ENCODE results near the gene SGIP1. TPM values are rescaled to one million over a fixed set of nuclear protein-coding genes. Genes with fewer than 3 reads are reported as not detected.

Gene SGIP1
- total RNA-seq, 1 experiment from 2014 or later: not detected

GRCh38 chr1:66523562-66523961, 10.4 kb upstream of the SGIP1 start:
- no peak for DNase-seq
- intact Hi-C loops (cut with micrococcal nuclease; ENCODE audit: unreplicated experiment): no loop called here
- no TSS peak for BruUV-seq (replicated peaks)
- peaks cover 21% of the 10 kb centered on the region for H3K4me1 Mint-ChIP-seq (ENCODE audit: low read depth, unreplicated experiment)
- CTCF ChIA-PET: no interaction called here
- no peak overlapping the region for H3K27ac Mint-ChIP-seq (ENCODE audit: unreplicated experiment)
- H3K36me3 Mint-ChIP-seq (ENCODE audit: insufficient read depth, unreplicated experiment): no peaks in the 10 kb centered on the region
- no peaks in the 10 kb centered on the region for H3K9me3 Mint-ChIP-seq (ENCODE audit: low read depth, unreplicated experiment)
- no peak for TF ChIP-seq CTCF (IDR thresholded peaks at IDR 0.05; ENCODE audit: unreplicated experiment)
- H3K27me3 Mint-ChIP-seq (ENCODE audit: unreplicated experiment): no peaks in the 10 kb centered on the region
- no peak overlapping the region for H3K4me3 Mint-ChIP-seq (ENCODE audit: low read depth, unreplicated experiment)

- H3K27me3 Mint-ChIP-seq (ENCODE audit: unreplicated experiment): no peaks in the 10 kb centered on the region
- no peak for DNase-seq
- H3K27ac Mint-ChIP-seq (ENCODE audit: unreplicated experiment): no peak overlapping the region
- peaks cover 17% of the 10 kb centered on the region for H3K4me1 Mint-ChIP-seq (ENCODE audit: low read depth, unreplicated experiment)
- intact Hi-C loops (cut with micrococcal nuclease; ENCODE audit: unreplicated experiment): no loop called here
- BruUV-seq (replicated peaks): no TSS peak
- H3K36me3 Mint-ChIP-seq (ENCODE audit: insufficient read depth, unreplicated experiment): no peaks in the 10 kb centered on the region
- CTCF ChIA-PET: no interaction called here
- no peaks in the 10 kb centered on the region for H3K9me3 Mint-ChIP-seq (ENCODE audit: low read depth, unreplicated experiment)
- H3K4me3 Mint-ChIP-seq (ENCODE audit: low read depth, unreplicated experiment): no peak overlapping the region
- no peak for TF ChIP-seq CTCF (IDR thresholded peaks at IDR 0.05; ENCODE audit: unreplicated experiment)
Measured at GRCh38 chr1:66525086-66525485, 8.9 kb upstream of the SGIP1 start.

- Mint-ChIP-seq H3K9me3 (ENCODE audit: low read depth, unreplicated experiment) (no peaks in the 10 kb centered on the region), H3K27me3 (ENCODE audit: unreplicated experiment) (no peaks in the 10 kb centered on the region), H3K4me1 (ENCODE audit: low read depth, unreplicated experiment) (peaks cover 12% of the 10 kb centered on the region), H3K36me3 (ENCODE audit: insufficient read depth, unreplicated experiment) (no peaks in the 10 kb centered on the region), H3K27ac (ENCODE audit: unreplicated experiment) (no peak overlapping the region), H3K4me3 (ENCODE audit: low read depth, unreplicated experiment) (no peak overlapping the region)
- BruUV-seq (replicated peaks): no TSS peak
- intact Hi-C loops (cut with micrococcal nuclease; ENCODE audit: unreplicated experiment): no loop called here
- CTCF ChIA-PET: no interaction called here
- no peak for TF ChIP-seq CTCF (IDR thresholded peaks at IDR 0.05; ENCODE audit: unreplicated experiment)
- DNase-seq: no peak
Measured at GRCh38 chr1:66526036-66526435, 7.9 kb upstream of the SGIP1 start.

GRCh38 chr1:66526991-66527390, 7.0 kb upstream of the SGIP1 start:
- Mint-ChIP-seq H3K4me3 (ENCODE audit: low read depth, unreplicated experiment) (no peak overlapping the region), H3K27me3 (ENCODE audit: unreplicated experiment) (no peaks in the 10 kb centered on the region), H3K36me3 (ENCODE audit: insufficient read depth, unreplicated experiment) (no peaks in the 10 kb centered on the region), H3K9me3 (ENCODE audit: low read depth, unreplicated experiment) (no peaks in the 10 kb centered on the region), H3K4me1 (ENCODE audit: low read depth, unreplicated experiment) (peaks cover 4% of the 10 kb centered on the region), H3K27ac (ENCODE audit: unreplicated experiment) (no peak overlapping the region)
- CTCF ChIA-PET: no interaction called here
- no peak for TF ChIP-seq CTCF (IDR thresholded peaks at IDR 0.05; ENCODE audit: unreplicated experiment)
- no TSS peak for BruUV-seq (replicated peaks)
- no peak for DNase-seq
- intact Hi-C loops (cut with micrococcal nuclease; ENCODE audit: unreplicated experiment): no loop called here

GRCh38 chr1:66527686-66528085, 6.3 kb upstream of the SGIP1 start:
- CTCF ChIA-PET: no interaction called here
- Mint-ChIP-seq H3K27ac (ENCODE audit: unreplicated experiment) (no peak overlapping the region), H3K36me3 (ENCODE audit: insufficient read depth, unreplicated experiment) (no peaks in the 10 kb centered on the region), H3K4me3 (ENCODE audit: low read depth, unreplicated experiment) (no peak overlapping the region), H3K4me1 (ENCODE audit: low read depth, unreplicated experiment) (no peaks in the 10 kb centered on the region), H3K27me3 (ENCODE audit: unreplicated experiment) (no peaks in the 10 kb centered on the region), H3K9me3 (ENCODE audit: low read depth, unreplicated experiment) (no peaks in the 10 kb centered on the region)
- DNase-seq: no peak
- intact Hi-C loops (cut with micrococcal nuclease; ENCODE audit: unreplicated experiment): no loop called here
- BruUV-seq (replicated peaks): no TSS peak
- TF ChIP-seq CTCF (IDR thresholded peaks at IDR 0.05; ENCODE audit: unreplicated experiment): no peak
